Ovary (tissue), 9 donors: ENCODE results near the gene TSPAN8. TPM values are rescaled to one million over a fixed set of nuclear protein-coding genes. Genes with fewer than 3 reads are reported as not detected.

Experiments used
- DNase-seq, 5 donors: peaks; one replicate each; pipeline ENCODE4 v3.0.0-alpha.2; 2019 to 2020
- H3K27ac ChIP-seq, 2 donors: fragments of 200-600 bp; one replicate each; pipeline versions ENCODE4 v1.5.1 to v1.8.0; 2019 to 2022
- H3K27me3 ChIP-seq: fragments of 200-600 bp; one replicate; pipeline ENCODE4 v1.8.0; 2022
- H3K36me3 ChIP-seq: fragments of 200-600 bp; sonication (generic); one replicate; pipeline ENCODE4 v1.5.1; 2019
- H3K4me1 ChIP-seq: one replicate; pipeline ENCODE4 v1.8.1; 2013; ENCODE audit warnings: mild to moderate bottlenecking, moderate library complexity; ENCODE audit not compliant: insufficient read depth
- H3K4me3 ChIP-seq: fragments of 200-600 bp; sonication (generic); one replicate; pipeline ENCODE4 v1.5.1; 2017
- H3K9me3 ChIP-seq, 2 donors: fragments of 200-600 bp in 1 of 2; sonication (generic) in 1 of 2; one replicate each; pipeline versions ENCODE4 v1.5.1 to v1.8.1; 2013 to 2019; ENCODE audit warnings: mild to moderate bottlenecking in 1 of 2, moderate library complexity in 1 of 2
- EP300 ChIP-seq: sonication (generic); formaldehyde crosslinking; IDR thresholded peaks from one replicate; pipeline ENCODE4 v1.6.1; 2017; ENCODE audit warnings: antibody characterized with exemption
- POLR2A ChIP-seq: fragments of 450-650 bp; IDR thresholded peaks from one replicate; pipeline ENCODE4 v1.6.1; 2017; ENCODE audit warnings: antibody characterized with exemption, mild to moderate bottlenecking, moderate library complexity
- WGBS, 3 donors: extraction: QIAGEN DNeasy Blood & Tissue Kit in 1 of 3; methylation state at CpG; one replicate each; pipeline versions ENCODE4 v1.1.5 to v1.1.7; 2013 to 2017; 5-methylcytosine and 5-hydroxymethylcytosine counted together
- intact Hi-C, 4 donors: fragments of 100-400 bp; cut with DNase I; formaldehyde crosslinking; loops; one replicate each; pipeline versions ENCODE4 v1.11.0 to v1.15.1; 2022 to 2023
- polyA plus RNA-seq, 2 donors: library from polyadenylated mRNA; stranded (reverse); fragments of 200-250 nt in 1 of 2; fragments of 350-450 nt in 1 of 2; fragmentation: Illumina TruSeq in 1 of 2; extraction: RNeasy Lipid Tissue Mini Kit (QIAGEN cat#74804) in 1 of 2; gene quantifications; one replicate each; pipeline ENCODE4 v1.2.3, GENCODE V29; 2013 to 2014
- total RNA-seq, 7 donors: library from RNA; depleted of rRNA in 2 of 7; stranded (reverse); fragments of >200 nt in 2 of 7; fragmentation: NEBNext Ultra II Directional in 3 of 7; extraction: Animal tissue kit (Norgen Biotek cat#: 25700) in 3 of 7; gene quantifications; one replicate each; pipeline versions ENCODE4 v1.1.0 to v1.2.4, GENCODE V29; 2016 to 2023
- TF ChIP-seq, protein P1 (sequence below), 3 donors: fragments of 450-650 bp in 2 of 3; fragments of 200-600 bp in 1 of 3; IDR thresholded peaks; one replicate each; pipeline versions ENCODE4 v1.5.1 to v1.8.0; 2016 to 2022; ENCODE audit warnings: antibody characterized with exemption in 3 of 3, mild to moderate bottlenecking in 1 of 3
- donor health status: DM: no; HTN: no; CAD: no; lungs with moderate emphysema.
- donor health status: DM: no; HTN: no; CAD: no.
- donor health status: Bipolar disorder and iron deficiency.
- donor health status: DM: yes; HTN: yes; CAD: no.
- donor health status: DM: no; HTN: no; CAD: no.
- donor health status: DM: yes; HTN: yes; CAD: no.

Gene TSPAN8
- total and polyA plus RNA-seq, 9 donors = 8.8 to 55.4 (median 23.5) TPM

- intact Hi-C loops = no loop called here
- H3K9me3 ChIP-seq = no peaks in the 10 kb centered on the region
- no peaks in the 10 kb centered on the region for H3K27me3 ChIP-seq
- H3K4me1 ChIP-seq = no peaks in the 10 kb centered on the region
- 72 to 82% (median 77%) methylated on average over 2 of the region's 2 CpGs for WGBS, 3 donors
- H3K36me3 ChIP-seq = no peaks in the 10 kb centered on the region
- H3K4me3 ChIP-seq = no peak overlapping the region
- DNase-seq = no peak
- H3K27ac ChIP-seq = no peak overlapping the region
- TF ChIP-seq POLR2A (no peak), EP300 (no peak)
- TF ChIP-seq, protein P1, sequence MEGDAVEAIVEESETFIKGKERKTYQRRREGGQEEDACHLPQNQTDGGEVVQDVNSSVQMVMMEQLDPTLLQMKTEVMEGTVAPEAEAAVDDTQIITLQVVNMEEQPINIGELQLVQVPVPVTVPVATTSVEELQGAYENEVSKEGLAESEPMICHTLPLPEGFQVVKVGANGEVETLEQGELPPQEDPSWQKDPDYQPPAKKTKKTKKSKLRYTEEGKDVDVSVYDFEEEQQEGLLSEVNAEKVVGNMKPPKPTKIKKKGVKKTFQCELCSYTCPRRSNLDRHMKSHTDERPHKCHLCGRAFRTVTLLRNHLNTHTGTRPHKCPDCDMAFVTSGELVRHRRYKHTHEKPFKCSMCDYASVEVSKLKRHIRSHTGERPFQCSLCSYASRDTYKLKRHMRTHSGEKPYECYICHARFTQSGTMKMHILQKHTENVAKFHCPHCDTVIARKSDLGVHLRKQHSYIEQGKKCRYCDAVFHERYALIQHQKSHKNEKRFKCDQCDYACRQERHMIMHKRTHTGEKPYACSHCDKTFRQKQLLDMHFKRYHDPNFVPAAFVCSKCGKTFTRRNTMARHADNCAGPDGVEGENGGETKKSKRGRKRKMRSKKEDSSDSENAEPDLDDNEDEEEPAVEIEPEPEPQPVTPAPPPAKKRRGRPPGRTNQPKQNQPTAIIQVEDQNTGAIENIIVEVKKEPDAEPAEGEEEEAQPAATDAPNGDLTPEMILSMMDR (IDR thresholded peaks at IDR 0.05) = no peak
These were observed 22.6 kb downstream of the TSPAN8 start for GRCh38 chr12:71135077-71135811.

- no peaks in the 10 kb centered on the region for H3K27me3 ChIP-seq
- DNase-seq = no peak
- H3K9me3 ChIP-seq = no peaks in the 10 kb centered on the region
- no peaks in the 10 kb centered on the region for H3K36me3 ChIP-seq
- intact Hi-C loops = no loop called here
- TF ChIP-seq EP300 (no peak), POLR2A (no peak)
- TF ChIP-seq, protein P1 (IDR thresholded peaks at IDR 0.05) = no peak
- no peak overlapping the region for H3K4me3 ChIP-seq
- no peak overlapping the region for H3K27ac ChIP-seq
- WGBS, 3 donors = 1 to 10% (median 6%) methylated on average over 2 of the region's 2 CpGs
- no peaks in the 10 kb centered on the region for H3K4me1 ChIP-seq
These were observed 23.4 kb downstream of the TSPAN8 start for GRCh38 chr12:71134405-71134804.

- intact Hi-C loops = no loop called here
- Histone ChIP-seq H3K27ac (no peak overlapping the region), H3K9me3 (no peaks in the 10 kb centered on the region), H3K4me1 (no peaks in the 10 kb centered on the region), H3K27me3 (no peaks in the 10 kb centered on the region), H3K4me3 (no peak overlapping the region), H3K36me3 (no peaks in the 10 kb centered on the region)
- WGBS, 3 donors = 1 to 40% (median 38%) methylated on average over 1 of the region's 1 CpG
- no peak for TF ChIP-seq POLR2A
- no peak for DNase-seq
These were observed 27.2 kb downstream of the TSPAN8 start for GRCh38 chr12:71130521-71131069.

DNA sequence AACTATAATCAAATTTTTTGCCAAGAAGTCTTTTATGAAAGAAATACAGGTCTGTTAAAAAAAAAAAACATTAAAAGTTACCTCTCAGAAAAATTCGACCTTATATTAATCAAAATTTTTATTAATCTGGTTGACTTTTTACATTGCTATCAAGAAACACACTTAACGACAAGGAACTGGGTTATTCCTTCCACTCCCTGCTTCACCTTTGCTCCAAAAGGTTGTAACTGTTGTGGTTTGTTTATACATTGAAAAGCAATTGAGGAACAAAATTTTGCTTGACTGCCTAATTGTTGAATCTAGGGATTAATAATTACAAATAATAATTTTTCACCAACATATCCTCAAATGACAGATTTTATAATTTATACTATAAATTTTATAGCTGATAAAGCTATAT, 28.4 kb downstream of the TSPAN8 start:
- intact Hi-C loops = no loop called here
- Histone ChIP-seq H3K4me3 (no peak overlapping the region), H3K36me3 (no peaks in the 10 kb centered on the region), H3K27me3 (no peaks in the 10 kb centered on the region), H3K27ac (no peak overlapping the region), H3K9me3 (no peaks in the 10 kb centered on the region), H3K4me1 (no peaks in the 10 kb centered on the region)
- 64 to 70% (median 69%) methylated on average over 2 of the region's 2 CpGs for WGBS, 3 donors
- TF ChIP-seq EP300 = no peak
- TF ChIP-seq POLR2A = no peak
- TF ChIP-seq, protein P1 (IDR thresholded peaks at IDR 0.05) = no peak
- no peak for DNase-seq

DNA sequence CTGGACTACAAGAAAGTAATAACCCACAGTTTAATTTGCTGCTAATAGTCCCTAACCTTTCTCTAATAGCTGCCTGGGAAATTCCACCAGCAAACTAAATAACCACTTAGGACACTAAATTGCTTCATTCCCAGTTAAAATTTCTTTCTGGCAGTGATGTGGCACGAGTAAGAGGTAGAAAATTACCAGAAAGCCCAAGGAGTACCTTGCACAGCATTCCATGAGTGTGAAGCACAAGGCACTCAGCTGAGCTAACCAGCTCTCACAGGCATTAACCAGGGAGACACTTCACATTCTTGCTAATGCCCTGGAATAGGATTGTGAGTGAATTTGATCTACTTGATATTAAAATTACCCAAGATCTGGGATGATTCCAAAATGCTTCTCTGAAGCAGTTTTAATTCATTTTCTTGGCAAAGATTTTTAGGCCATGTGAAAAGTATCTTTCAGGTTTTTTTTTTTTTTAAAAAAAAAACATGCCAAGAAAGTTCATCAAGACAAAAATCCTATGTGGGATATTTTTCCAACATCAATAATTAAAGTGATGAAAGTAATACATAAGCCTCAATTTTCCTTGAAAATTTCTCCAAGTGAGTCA, 29.5 kb downstream of the TSPAN8 start:
- Histone ChIP-seq H3K27ac (no peak overlapping the region), H3K27me3 (no peaks in the 10 kb centered on the region), H3K9me3 (no peaks in the 10 kb centered on the region), H3K4me3 (no peak overlapping the region), H3K4me1 (no peaks in the 10 kb centered on the region), H3K36me3 (no peaks in the 10 kb centered on the region)
- DNase-seq = no peak
- intact Hi-C loops = no loop called here
- 21 to 75% (median 31%) methylated on average over 1 of the region's 1 CpG for WGBS, 3 donors
- no peak for TF ChIP-seq POLR2A
- TF ChIP-seq, protein P1 (IDR thresholded peaks at IDR 0.05) = no peak
- TF ChIP-seq EP300 = no peak
